ENCODE measurements around the gene RFX4. TPM values are rescaled to one million over a fixed set of nuclear protein-coding genes. Genes with fewer than 3 reads are reported as not detected.

RFX4 gene
- total and polyA plus RNA-seq, 9 of the 15 experiments (the other 6 are each of a cell fraction or from before 2014, with no cell fraction given) = not detected

- TF ChIP-seq GTF2F1 (IDR thresholded peaks at IDR 0.05; ENCODE audit: low read depth, low read length) (no peak), EWSR1 (IDR thresholded peaks at IDR 0.05; ENCODE audit: borderline replicate concordance, low read depth, partially characterized antibody) (no peak), HDAC1 (IDR thresholded peaks at IDR 0.05) (peak in 1 of 2 experiments; percentile 63; a peak in 2 of 4 replicates), HEY1 (CRISPR knock-in tag; IDR thresholded peaks at IDR 0.05; ENCODE audit: borderline replicate concordance) (no peak), ZNF830 (CRISPR knock-in tag; IDR thresholded peaks at IDR 0.05) (no peak), NR3C1 (CRISPR knock-in tag; IDR thresholded peaks at IDR 0.05) (no peak), CREBBP (IDR thresholded peaks at IDR 0.05; ENCODE audit: low read depth, low read length) (no peak), RUNX1 (IDR thresholded peaks at IDR 0.05; ENCODE audit: low read depth) (no peak), JUN (IDR thresholded peaks at IDR 0.05; ENCODE audit: borderline replicate concordance, low read depth, low read length) (no peak), JUN (CRISPR knock-in tag; IDR thresholded peaks at IDR 0.05; ENCODE audit: borderline replicate concordance) (peak; percentile 21; the same call in 1 of the 2 replicates), PHF20 (IDR thresholded peaks at IDR 0.05; ENCODE audit: partially characterized antibody) (peak; percentile 74), ZNF41 (CRISPR knock-in tag; conservative IDR thresholded peaks at IDR 0.05) (0 out of 2 replicates have a peak, but pooled peaks have one; percentile 35), ATF4 (CRISPR knock-in tag; IDR thresholded peaks at IDR 0.05) (no peak), CTBP1 (IDR thresholded peaks at IDR 0.05; ENCODE audit: borderline replicate concordance) (peak; percentile 80), MECOM (CRISPR knock-in tag; IDR thresholded peaks at IDR 0.05) (peak; percentile 62), LARP7 (IDR thresholded peaks at IDR 0.05) (no peak), E2F4 (CRISPR knock-in tag; IDR thresholded peaks at IDR 0.05; ENCODE audit: low read depth) (no peak), JUNB (CRISPR knock-in tag; conservative IDR thresholded peaks at IDR 0.05) (no peak)
- TF ChIP-seq, protein P1, sequence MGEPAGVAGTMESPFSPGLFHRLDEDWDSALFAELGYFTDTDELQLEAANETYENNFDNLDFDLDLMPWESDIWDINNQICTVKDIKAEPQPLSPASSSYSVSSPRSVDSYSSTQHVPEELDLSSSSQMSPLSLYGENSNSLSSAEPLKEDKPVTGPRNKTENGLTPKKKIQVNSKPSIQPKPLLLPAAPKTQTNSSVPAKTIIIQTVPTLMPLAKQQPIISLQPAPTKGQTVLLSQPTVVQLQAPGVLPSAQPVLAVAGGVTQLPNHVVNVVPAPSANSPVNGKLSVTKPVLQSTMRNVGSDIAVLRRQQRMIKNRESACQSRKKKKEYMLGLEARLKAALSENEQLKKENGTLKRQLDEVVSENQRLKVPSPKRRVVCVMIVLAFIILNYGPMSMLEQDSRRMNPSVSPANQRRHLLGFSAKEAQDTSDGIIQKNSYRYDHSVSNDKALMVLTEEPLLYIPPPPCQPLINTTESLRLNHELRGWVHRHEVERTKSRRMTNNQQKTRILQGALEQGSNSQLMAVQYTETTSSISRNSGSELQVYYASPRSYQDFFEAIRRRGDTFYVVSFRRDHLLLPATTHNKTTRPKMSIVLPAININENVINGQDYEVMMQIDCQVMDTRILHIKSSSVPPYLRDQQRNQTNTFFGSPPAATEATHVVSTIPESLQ (CRISPR knock-in tag; IDR thresholded peaks at IDR 0.05) = no peak
- TF ChIP-seq, protein P2, sequence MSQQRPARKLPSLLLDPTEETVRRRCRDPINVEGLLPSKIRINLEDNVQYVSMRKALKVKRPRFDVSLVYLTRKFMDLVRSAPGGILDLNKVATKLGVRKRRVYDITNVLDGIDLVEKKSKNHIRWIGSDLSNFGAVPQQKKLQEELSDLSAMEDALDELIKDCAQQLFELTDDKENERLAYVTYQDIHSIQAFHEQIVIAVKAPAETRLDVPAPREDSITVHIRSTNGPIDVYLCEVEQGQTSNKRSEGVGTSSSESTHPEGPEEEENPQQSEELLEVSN (IDR thresholded peaks at IDR 0.05; ENCODE audit: borderline replicate concordance in 1 of 2, extremely low read depth in 1 of 2, insufficient read depth in 1 of 2, insufficient read length in 1 of 2, low read depth in 1 of 2, low read length in 1 of 2, poor library complexity in 1 of 2, severe bottlenecking in 1 of 2) = peak; percentile 53 to 75
- TF ChIP-seq, protein P3, sequence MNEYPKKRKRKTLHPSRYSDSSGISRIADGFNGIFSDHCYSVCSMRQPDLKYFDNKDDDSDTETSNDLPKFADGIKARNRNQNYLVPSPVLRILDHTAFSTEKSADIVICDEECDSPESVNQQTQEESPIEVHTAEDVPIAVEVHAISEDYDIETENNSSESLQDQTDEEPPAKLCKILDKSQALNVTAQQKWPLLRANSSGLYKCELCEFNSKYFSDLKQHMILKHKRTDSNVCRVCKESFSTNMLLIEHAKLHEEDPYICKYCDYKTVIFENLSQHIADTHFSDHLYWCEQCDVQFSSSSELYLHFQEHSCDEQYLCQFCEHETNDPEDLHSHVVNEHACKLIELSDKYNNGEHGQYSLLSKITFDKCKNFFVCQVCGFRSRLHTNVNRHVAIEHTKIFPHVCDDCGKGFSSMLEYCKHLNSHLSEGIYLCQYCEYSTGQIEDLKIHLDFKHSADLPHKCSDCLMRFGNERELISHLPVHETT (CRISPR knock-in tag; conservative IDR thresholded peaks at IDR 0.05 in 1 of 2, IDR thresholded peaks at IDR 0.05 in 1 of 2) = peak in 1 of 2 experiments; percentile 84; a peak in 2 of 4 replicates
These were observed 191.4 kb downstream of the RFX4 start, which contains the start of gene RIC8B (continued) for GRCh38 chr12:106774005-106774807.
